ENCODE results near the gene ZC3H15.

Gene ZC3H15

DNA sequence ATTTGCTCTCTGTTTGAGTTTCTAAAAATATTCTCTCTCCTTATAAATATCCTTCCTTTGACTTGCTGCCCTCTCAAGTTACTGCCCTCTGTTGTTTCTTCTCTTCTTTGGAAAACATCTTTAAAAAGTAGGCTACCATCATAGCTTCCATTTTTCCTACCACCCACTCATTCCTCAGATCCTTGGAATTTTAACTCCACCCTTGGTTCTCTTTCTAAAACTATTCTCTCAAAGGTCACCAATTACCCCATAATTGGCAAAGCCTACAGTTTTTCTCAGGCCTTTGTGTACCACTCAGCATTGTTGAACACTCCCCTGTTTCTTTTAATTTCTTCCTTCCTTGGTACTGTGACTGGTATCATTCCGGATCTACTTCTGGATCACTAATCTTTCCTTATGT lies 60.8 kb downstream of the ZC3H15 start:
- DNase-seq, result no peak

DNA sequence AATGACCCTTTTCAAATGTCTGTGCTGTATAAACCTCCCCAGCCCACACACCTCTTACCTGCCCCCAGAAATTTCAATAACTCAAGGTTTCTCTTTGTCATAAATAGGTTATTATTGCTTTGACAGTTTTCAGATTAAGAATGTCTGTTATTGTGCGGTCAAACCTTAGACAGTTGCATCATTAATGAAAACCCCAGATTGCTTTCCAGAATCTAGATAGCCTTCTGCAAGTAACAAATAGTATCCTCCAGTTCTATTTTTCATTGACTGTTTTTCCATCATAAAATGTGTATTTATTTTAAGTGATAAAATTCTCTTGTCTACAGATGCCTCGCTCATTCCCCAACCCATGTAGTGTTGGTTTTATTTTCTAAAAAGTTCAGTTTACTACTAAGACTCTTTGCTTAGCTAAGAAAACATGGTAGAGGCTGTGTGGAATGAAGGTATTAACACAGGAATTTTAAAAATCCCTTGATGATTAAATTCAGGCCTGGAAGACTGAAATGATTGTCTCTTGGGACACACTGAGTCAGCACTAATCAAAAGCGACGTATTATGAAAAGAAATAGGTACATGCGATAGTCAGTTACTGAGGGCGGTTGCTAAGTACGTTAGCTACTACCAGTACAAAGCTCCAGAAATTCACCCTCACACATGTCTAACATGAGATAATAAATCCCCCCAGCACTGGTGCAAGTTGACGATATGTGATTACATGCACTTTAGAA lies 65.4 kb downstream of the ZC3H15 start:
- no peak for DNase-seq

DNA sequence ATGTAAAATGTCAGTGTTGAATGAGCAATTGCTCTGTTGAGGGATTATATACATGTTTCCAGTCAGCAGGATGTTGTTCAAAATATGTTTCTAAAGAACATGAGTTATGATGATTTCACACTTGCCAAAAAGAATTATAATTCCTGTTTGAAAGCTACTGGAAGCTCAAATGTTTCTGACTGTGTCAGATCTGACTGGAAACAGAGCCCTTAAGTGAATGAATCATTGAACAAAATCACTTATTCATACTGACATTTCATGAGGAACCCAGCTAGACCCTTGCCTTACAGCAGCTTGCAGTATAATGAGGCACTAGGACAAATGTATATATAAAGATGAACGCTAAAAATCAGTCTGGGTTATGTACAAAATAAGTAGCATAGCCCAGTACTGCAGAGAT lies 68.4 kb downstream of the ZC3H15 start:
- DNase-seq, result no peak

DNA sequence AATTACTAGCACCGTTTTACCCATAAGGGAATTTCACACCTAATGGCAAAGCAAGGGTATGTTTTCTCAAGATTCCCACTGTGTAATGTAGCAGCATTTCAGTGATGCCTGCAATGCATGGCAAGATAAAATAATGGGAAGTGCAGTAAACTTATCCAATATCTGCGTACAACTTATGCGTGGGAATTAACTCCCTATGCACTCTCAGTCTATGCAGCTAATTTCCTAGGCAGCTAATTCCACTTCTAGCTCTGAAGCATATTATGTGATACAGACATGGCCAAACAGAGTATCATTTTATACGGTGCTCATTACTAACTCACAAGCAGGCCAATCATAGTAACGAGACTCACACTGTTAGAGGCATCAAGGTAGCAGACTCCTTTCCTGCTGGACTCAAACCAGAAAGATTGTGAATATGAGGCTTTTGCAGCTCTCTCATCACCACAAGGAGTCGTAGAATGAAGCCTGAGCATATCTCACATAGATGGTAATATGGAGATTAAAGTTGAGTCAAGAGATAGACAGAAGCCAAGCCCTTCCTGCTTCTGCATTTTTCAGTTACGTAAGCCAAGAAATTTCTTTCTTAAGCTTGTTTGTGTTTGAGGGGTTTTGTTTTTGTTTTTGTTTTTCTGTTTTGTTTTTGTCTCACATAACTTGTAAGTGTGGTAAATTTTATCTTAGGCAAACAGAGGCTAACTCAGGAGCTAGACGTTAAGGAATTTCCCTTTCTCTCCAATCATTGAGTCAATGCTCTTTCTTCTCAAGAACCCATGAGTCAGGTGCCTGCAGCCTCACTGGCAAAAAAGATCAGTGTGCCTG lies 69.0 kb downstream of the ZC3H15 start:
- no peak for DNase-seq

DNA sequence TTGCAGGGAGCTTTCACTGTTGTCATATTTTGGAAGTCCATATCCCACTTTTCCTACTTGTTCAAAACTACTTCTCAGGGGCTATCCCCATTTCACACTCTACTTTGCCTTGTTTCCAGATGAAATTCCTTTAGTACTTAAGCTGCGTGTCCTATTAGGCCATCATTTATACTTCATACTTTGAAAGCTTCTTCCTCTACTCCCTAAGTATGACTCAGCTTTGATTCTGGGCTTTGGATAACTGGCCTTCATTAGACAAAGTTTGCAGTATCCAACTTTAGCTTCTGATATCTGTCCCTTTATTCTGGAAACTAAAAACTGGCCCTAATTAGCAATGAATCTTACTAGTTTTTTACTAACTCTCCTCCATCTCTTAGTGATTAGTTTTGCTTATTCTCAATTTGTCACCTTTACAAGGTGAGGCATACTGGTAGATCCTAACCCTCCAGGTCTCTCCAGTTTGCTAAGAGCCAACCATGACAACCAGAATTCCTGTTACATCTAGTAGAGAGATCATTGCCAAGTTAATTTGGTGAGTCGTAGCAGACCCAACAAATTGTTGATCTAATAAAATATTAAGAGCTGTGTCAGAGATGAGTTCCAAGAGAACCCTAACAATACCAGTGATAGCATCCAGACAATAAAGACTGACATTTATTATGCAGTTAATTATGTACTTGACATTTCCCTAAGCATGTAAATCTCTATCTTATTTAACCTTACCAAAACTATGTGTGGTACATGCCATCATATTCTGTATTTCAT lies 72.6 kb downstream of the ZC3H15 start:
- DNase-seq, result no peak

Data from cerebellar nuclear complex (tissue), 1 donor.